ENCODE data around the gene CACNG6.
"Not testable (repeated sequence)": the region's sequence is repeated elsewhere in the genome, so short reads cannot be mapped to it uniquely, and the experiment has no call there.

Gene CACNG6

GRCh38 chr19:54002495-54003315, 11.3 kb downstream of the CACNG6 start:
- DNase-seq: no peak

GRCh38 chr19:54009440-54009839, 18.0 kb downstream of the CACNG6 start:
- no peak for DNase-seq

GRCh38 chr19:54010474-54010873, 19.0 kb downstream of the CACNG6 start:
- no peak for DNase-seq

GRCh38 chr19:54011507-54012211, 20.2 kb downstream of the CACNG6 start:
- no peak for DNase-seq

- no peak for DNase-seq
Measured at GRCh38 chr19:54013866-54014265, 22.4 kb downstream of the CACNG6 start.

GRCh38 chr19:54014920-54015560, 23.6 kb downstream of the CACNG6 start:
- DNase-seq: no peak

GRCh38 chr19:54017261-54017660, 25.8 kb downstream of the CACNG6 start:
- DNase-seq: no peak

- no peak for DNase-seq
Measured at GRCh38 chr19:54021363-54021762, 29.9 kb downstream of the CACNG6 start.

- DNase-seq: no peak
Measured at GRCh38 chr19:54021932-54022331, 30.5 kb downstream of the CACNG6 start.

- DNase-seq: no peak
Measured at GRCh38 chr19:54023191-54023590, 31.8 kb downstream of the CACNG6 start.

- no peak for DNase-seq
Measured at GRCh38 chr19:54024660-54025059, 33.2 kb downstream of the CACNG6 start.

GRCh38 chr19:54026656-54027055, 35.2 kb downstream of the CACNG6 start:
- DNase-seq: no peak

GRCh38 chr19:54029301-54029700, 37.9 kb downstream of the CACNG6 start:
- DNase-seq: no peak

GRCh38 chr19:54029930-54030490, 38.6 kb downstream of the CACNG6 start:
- peak; percentile 41 for DNase-seq

- no peak for DNase-seq
Measured at GRCh38 chr19:54030895-54031586, 39.6 kb downstream of the CACNG6 start.

GRCh38 chr19:54035215-54036178, 44.1 kb downstream of the CACNG6 start:
- no peak for DNase-seq

- not testable (repeated sequence) for DNase-seq
Measured at GRCh38 chr19:54036542-54036941, 45.1 kb downstream of the CACNG6 start.

GRCh38 chr19:54040003-54040402, 48.6 kb downstream of the CACNG6 start:
- no peak for DNase-seq

GRCh38 chr19:54041969-54042606, 50.7 kb downstream of the CACNG6 start:
- DNase-seq: no peak

- DNase-seq: no peak
Measured at GRCh38 chr19:54042989-54043388, 51.6 kb downstream of the CACNG6 start.

- no peak for DNase-seq
Measured at GRCh38 chr19:54045771-54046170, 54.3 kb downstream of the CACNG6 start.
